Natural killer cell treated with Interleukin-12 subunit alpha and Interleukin-12 subunit beta and Interleukin-15 and Interleukin-18, amount 100 ng/mL, for 72 hours (primary cell): Measurements from ENCODE around the gene UGGT1. TPM values are rescaled to one million over a fixed set of nuclear protein-coding genes. Genes with fewer than 3 reads are reported as not detected.
"Not testable (repeated sequence)": the region's sequence is repeated elsewhere in the genome, so short reads cannot be mapped to it uniquely, and the experiment has no call there.

ENCODE experiments used
- ATAC-seq, 2 donors: fragments of 150-1000 bp; cut with Tn5 transposase in 1 of 2; sonication (Bioruptor Pico), chemical (Tn5 transposase) in 1 of 2; 2 replicates each; pipeline ENCODE4 v1.10.0; 2021
- DNase-seq: peaks from one replicate; pipeline ENCODE4 v3.0.0; 2022; ENCODE audit warnings: low spot score
- H3K27ac Mint-ChIP-seq, 2 donors: 1 replicate in 1 of 2; 2 replicates in 1 of 2; pipeline ENCODE4 v1.8.0; 2022; ENCODE audit warnings: mixed read lengths in 2 of 2, mild to moderate bottlenecking in 1 of 2, moderate library complexity in 1 of 2
- H3K27me3 Mint-ChIP-seq, 2 donors: 1 replicate in 1 of 2; 2 replicates in 1 of 2; pipeline ENCODE4 v1.8.0; 2022; ENCODE audit warnings: mixed read lengths in 2 of 2
- H3K36me3 Mint-ChIP-seq: one replicate; pipeline ENCODE4 v1.8.0; 2022; ENCODE audit warnings: mixed read lengths
- H3K4me1 Mint-ChIP-seq, 2 donors: 1 replicate in 1 of 2; 2 replicates in 1 of 2; pipeline ENCODE4 v1.8.0; 2022; ENCODE audit warnings: low read depth in 2 of 2, mixed read lengths in 2 of 2, mild to moderate bottlenecking in 1 of 2
- H3K4me3 Mint-ChIP-seq: one replicate; pipeline ENCODE4 v1.8.0; 2022; ENCODE audit warnings: mixed read lengths
- H3K9me3 Mint-ChIP-seq: 2 replicates; pipeline ENCODE4 v1.8.0; 2022; ENCODE audit warnings: mixed read lengths
- total RNA-seq, 2 donors: library from RNA; stranded (reverse); gene quantifications; one replicate each; pipeline ENCODE4 v1.2.3, GENCODE V29; 2022

The UGGT1 gene
- total RNA-seq, 2 donors from 2014 or later = 64.8 to 76.5 TPM

- peaks cover 9 to 11% of the 10 kb centered on the region in 2 donors for H3K4me1 Mint-ChIP-seq
- H3K4me3 Mint-ChIP-seq = no peak overlapping the region
- H3K9me3 Mint-ChIP-seq = no peaks in the 10 kb centered on the region
- ATAC-seq (no peak), DNase-seq (no peak)
- H3K27ac Mint-ChIP-seq = no peak overlapping the region
- no peaks in the 10 kb centered on the region for H3K27me3 Mint-ChIP-seq
- H3K36me3 Mint-ChIP-seq = no peaks in the 10 kb centered on the region
Measured at GRCh38 chr2:128198656-128199055, 107.7 kb downstream of the UGGT1 start.

DNA sequence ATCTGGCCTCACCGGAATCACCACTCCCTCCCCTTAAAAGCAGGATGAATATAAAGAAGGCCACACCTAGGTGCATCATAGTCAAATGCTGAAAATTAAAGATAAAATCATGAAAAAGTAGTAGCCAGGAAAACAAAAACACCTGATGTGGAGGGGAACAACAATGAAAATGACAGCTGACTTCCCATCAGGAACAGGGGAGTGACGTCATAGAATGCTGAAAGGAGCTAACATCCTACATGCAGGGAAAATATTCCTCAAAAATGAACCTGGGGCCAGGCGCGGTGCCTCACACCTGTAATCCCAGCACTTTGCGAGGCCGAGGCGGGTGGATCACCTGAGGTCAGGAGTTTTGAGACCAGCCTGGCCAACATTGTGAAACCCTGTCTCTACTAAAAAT is 108.1 kb downstream of the UGGT1 start:
- no peak for DNase-seq
- no peaks in the 10 kb centered on the region for H3K36me3 Mint-ChIP-seq
- no peaks in the 10 kb centered on the region for H3K9me3 Mint-ChIP-seq
- H3K27me3 Mint-ChIP-seq = no peaks in the 10 kb centered on the region
- H3K4me3 Mint-ChIP-seq = no peak overlapping the region
- H3K4me1 Mint-ChIP-seq = peaks cover 9 to 11% of the 10 kb centered on the region in 2 donors
- H3K27ac Mint-ChIP-seq = no peak overlapping the region
- ATAC-seq = no peak

DNA sequence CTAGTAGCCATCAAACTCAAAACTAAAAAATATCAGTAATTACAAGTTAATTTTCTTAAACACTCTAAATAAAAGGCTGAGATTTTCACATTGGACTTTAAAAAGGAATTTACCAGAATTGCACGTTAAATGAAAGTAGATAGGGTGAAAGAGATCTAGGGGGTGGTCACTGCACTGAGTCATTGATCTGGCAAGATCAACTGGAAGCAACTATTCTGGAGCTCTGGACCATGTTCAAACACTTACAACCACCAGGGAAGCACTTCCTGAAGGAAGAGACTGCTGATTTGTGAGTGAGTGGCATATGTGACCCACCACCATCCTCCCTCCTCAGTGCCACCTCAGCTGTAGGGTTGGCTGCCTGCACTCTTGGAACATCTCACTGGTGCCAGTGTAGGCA is 111.8 kb downstream of the UGGT1 start:
- Mint-ChIP-seq H3K4me1 (no peaks in the 10 kb centered on the region), H3K36me3 (no peaks in the 10 kb centered on the region), H3K27ac (no peak overlapping the region), H3K27me3 (peaks cover 0 to 2% of the 10 kb centered on the region in 2 donors), H3K9me3 (no peaks in the 10 kb centered on the region), H3K4me3 (no peak overlapping the region)
- DNase-seq (no peak), ATAC-seq (peak in 1 of 2 donors; percentile 32)

- no peak for DNase-seq
- no peak overlapping the region for H3K4me3 Mint-ChIP-seq
- peaks cover 0 to 2% of the 10 kb centered on the region in 2 donors for H3K27me3 Mint-ChIP-seq
- H3K4me1 Mint-ChIP-seq = no peaks in the 10 kb centered on the region
- H3K27ac Mint-ChIP-seq = no peak overlapping the region
- H3K36me3 Mint-ChIP-seq = no peaks in the 10 kb centered on the region
- no peaks in the 10 kb centered on the region for H3K9me3 Mint-ChIP-seq
- no peak for ATAC-seq
Measured at GRCh38 chr2:128206245-128206644, 115.2 kb downstream of the UGGT1 start.

DNA sequence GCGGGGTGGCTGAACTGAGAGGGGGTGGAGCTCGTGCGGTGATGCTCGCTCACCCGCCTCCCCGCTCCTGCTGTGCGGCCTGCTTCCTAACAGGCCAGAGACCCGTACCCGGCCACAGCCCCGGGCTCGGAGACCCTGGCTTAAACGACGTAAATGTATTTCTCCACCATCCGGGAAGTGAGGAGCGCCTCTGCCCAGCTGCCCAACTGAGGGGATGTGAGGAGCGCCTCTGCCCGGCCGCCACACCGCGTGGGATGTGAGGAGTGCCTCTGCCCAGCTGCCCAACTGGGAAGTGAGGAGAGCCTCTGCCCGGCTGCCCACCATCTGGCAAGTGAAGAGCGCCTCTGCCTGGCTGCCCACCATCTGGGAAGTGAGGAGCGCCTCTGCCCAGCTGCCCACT is 117.0 kb downstream of the UGGT1 start:
- peaks cover 0 to 2% of the 10 kb centered on the region in 2 donors for H3K27me3 Mint-ChIP-seq
- DNase-seq (no peak), ATAC-seq (no peak)
- H3K4me1 Mint-ChIP-seq = no peaks in the 10 kb centered on the region
- no peaks in the 10 kb centered on the region for H3K36me3 Mint-ChIP-seq
- H3K9me3 Mint-ChIP-seq = no peaks in the 10 kb centered on the region
- H3K4me3 Mint-ChIP-seq = no peak overlapping the region
- no peak overlapping the region for H3K27ac Mint-ChIP-seq

- ATAC-seq, H3K27me3 Mint-ChIP-seq, H3K4me3 Mint-ChIP-seq, H3K27ac Mint-ChIP-seq, H3K9me3 Mint-ChIP-seq, H3K36me3 Mint-ChIP-seq, DNase-seq, H3K4me1 Mint-ChIP-seq: not testable (repeated sequence)
Measured at GRCh38 chr2:128208631-128209324, 117.8 kb downstream of the UGGT1 start.

DNA sequence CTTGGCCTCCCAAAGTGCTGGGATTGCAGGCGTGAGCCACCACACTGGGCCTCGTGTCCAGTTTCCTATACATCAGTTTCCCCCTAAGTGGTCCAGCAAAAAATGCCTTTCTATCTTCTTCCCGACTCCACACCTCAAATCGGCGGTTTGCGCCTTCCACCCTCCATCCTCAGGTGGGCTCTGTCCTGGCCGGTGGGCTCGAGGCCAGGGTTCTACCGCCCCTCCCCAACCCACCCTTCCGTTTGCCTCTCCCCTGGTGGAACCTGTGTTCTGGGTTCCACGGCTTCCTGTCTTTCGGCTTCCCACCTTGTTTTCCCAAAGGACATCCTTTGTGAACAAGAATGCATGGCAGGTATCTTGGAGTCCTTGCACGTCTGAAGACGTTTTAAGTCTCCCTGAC is 123.3 kb downstream of the UGGT1 start:
- Mint-ChIP-seq H3K4me1 (peaks cover 0 to 3% of the 10 kb centered on the region in 2 donors), H3K9me3 (no peaks in the 10 kb centered on the region), H3K27ac (no peak overlapping the region), H3K4me3 (no peak overlapping the region), H3K36me3 (no peaks in the 10 kb centered on the region), H3K27me3 (peaks cover 0 to 7% of the 10 kb centered on the region in 2 donors)
- ATAC-seq (no peak), DNase-seq (no peak)

DNA sequence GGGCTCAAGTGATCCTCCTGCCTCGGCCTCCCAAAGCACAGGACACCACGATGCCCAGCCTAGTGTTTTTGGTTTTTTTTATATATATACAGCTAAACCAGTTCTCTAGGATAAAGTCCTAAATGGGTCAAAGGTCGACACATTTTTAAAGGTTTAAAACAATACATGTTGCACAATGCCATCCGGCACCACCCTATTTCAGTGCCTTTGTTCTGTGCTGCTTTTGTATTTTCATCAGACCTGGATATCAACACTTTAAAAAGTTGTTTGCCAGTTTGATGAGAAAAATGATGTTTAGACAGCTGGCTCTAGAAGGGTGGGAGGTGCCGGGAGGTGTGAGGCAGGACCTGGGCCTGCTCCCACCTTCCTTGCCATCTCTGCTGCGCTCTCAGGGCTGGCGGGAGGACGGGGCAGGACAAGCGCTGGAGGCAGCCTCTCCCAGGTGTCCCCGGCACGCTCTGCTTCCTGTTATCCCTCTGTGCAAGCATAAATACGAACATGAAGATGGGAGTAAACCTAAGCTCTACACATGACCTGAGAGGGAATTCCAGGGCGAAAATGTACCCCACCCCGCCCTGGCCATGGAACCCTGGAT is 124.0 kb downstream of the UGGT1 start:
- peaks cover 0 to 3% of the 10 kb centered on the region in 2 donors for H3K4me1 Mint-ChIP-seq
- DNase-seq = no peak
- H3K27ac Mint-ChIP-seq = no peak overlapping the region
- H3K4me3 Mint-ChIP-seq = no peak overlapping the region
- ATAC-seq = no peak
- H3K27me3 Mint-ChIP-seq = peaks cover 0 to 7% of the 10 kb centered on the region in 2 donors
- no peaks in the 10 kb centered on the region for H3K9me3 Mint-ChIP-seq
- H3K36me3 Mint-ChIP-seq = no peaks in the 10 kb centered on the region

DNA sequence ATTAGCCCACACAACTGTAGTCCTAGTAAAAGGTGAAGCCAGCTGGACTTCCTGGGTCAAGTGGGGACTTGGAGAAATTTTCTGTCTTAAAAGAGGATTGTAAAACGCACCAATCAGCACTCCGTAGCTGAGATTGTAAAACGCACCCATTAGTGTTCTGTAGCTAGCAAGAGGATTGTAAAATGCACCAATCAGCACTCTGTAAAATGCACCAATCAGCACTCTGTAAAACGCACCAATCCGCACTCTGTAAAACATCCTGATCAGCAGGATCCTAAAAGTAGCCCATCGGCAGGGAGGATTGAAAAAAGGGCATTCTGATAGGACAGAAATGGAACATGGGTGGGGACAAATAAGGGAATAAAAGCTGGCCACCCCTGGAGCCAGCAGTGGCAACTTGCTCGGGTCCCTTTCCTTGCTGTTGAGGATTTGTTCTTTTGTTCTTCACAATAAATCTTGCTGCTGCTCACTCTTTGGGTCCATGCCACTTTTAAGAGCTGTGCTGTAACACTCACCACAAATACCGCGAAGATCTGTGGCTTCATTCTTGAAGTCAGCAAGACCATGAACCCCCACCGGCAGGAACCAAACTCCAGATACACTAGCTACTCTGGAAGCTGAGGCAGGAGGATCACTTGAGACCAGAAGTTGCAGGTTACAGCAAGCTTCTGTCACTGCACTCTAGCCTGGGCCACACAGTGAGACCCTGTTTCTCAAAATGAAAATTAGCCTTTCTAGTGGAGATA is 125.1 kb downstream of the UGGT1 start:
- ATAC-seq (no peak), DNase-seq (no peak)
- no peaks in the 10 kb centered on the region for H3K36me3 Mint-ChIP-seq
- peaks cover 4 to 7% of the 10 kb centered on the region in 2 donors for H3K27me3 Mint-ChIP-seq
- peaks cover 0 to 3% of the 10 kb centered on the region in 2 donors for H3K4me1 Mint-ChIP-seq
- H3K27ac Mint-ChIP-seq = no peak overlapping the region
- no peaks in the 10 kb centered on the region for H3K9me3 Mint-ChIP-seq
- no peak overlapping the region for H3K4me3 Mint-ChIP-seq

DNA sequence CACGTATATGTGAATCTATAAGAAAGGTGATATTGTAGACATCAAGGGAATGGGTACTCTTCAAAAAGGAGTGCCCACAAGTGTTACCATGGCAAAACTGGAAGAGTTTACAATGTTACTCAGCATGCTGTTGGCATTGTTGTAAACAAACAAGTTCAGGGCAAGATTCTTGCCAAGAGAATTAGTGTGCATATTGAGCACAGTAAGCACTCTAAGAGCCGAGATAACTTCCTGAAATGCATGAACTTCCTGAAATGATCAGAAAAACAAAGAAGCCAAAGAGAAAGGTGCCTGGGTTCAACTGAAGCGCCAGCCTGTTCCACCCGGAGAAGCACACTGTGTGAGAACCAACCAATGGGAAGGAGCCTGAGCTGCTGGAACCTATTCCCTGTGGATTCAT is 126.7 kb downstream of the UGGT1 start:
- Mint-ChIP-seq H3K4me3 (no peak overlapping the region), H3K27me3 (peaks cover 4 to 7% of the 10 kb centered on the region in 2 donors), H3K36me3 (no peaks in the 10 kb centered on the region), H3K4me1 (peaks cover 0 to 3% of the 10 kb centered on the region in 2 donors), H3K9me3 (no peaks in the 10 kb centered on the region), H3K27ac (no peak overlapping the region)
- DNase-seq (no peak), ATAC-seq (no peak)

DNA sequence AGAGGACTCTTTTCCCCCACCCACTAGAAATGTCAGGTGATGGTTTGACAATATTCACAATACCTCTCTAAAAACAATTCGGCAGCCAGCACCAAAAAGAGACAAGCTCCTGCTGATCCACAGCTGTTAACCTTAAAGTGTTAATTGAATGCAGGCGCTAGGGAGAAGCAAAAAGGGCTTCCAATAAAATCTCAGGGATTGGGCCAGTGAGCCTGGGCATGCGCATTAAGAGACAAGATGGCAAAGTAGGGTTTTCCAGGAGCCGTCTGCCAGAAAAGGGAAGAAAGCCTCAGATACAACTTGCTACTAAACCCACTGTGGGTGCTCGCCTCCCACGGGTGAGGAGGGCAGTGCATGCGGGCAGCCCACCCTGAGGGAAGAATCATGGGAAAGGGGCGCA is 128.9 kb downstream of the UGGT1 start:
- Mint-ChIP-seq H3K36me3 (no peaks in the 10 kb centered on the region), H3K4me1 (peaks cover 0 to 3% of the 10 kb centered on the region in 2 donors), H3K9me3 (no peaks in the 10 kb centered on the region), H3K27me3 (peaks cover 3 to 4% of the 10 kb centered on the region in 2 donors), H3K4me3 (no peak overlapping the region), H3K27ac (no peak overlapping the region)
- no peak for DNase-seq
- no peak for ATAC-seq

DNA sequence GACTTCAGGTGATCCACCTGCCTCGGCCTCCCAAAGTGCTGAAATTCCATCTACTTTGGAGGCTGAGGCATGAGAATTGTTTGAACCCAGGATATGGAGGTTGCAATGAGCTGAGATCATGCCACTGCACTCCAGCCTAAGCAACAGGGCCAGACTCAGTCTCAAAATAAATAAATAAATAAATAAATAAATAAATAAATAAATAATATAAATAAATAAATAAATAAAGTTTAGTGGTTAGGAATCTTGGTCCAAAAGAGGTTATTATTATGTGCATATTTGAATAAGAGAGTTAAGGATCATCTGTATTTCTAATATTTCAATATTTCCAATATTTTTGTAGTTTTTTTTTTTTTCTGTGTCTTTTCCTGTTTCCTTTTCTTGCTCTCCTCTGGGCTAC is 136.9 kb downstream of the UGGT1 start:
- ATAC-seq (no peak), DNase-seq (no peak)
- H3K9me3 Mint-ChIP-seq = no peaks in the 10 kb centered on the region
- no peaks in the 10 kb centered on the region for H3K4me1 Mint-ChIP-seq
- H3K36me3 Mint-ChIP-seq = no peaks in the 10 kb centered on the region
- H3K27me3 Mint-ChIP-seq = peaks cover 0 to 2% of the 10 kb centered on the region in 2 donors
- H3K27ac Mint-ChIP-seq = no peak overlapping the region
- H3K4me3 Mint-ChIP-seq = no peak overlapping the region

GRCh38 chr2:128228894-128229293 is 137.9 kb downstream of the UGGT1 start:
- Mint-ChIP-seq H3K36me3 (no peaks in the 10 kb centered on the region), H3K27ac (no peak overlapping the region), H3K4me1 (no peaks in the 10 kb centered on the region), H3K4me3 (no peak overlapping the region), H3K9me3 (no peaks in the 10 kb centered on the region), H3K27me3 (peaks cover 0 to 2% of the 10 kb centered on the region in 2 donors)
- DNase-seq (no peak), ATAC-seq (no peak)
